ENCODE results near the gene XG.

DNA sequence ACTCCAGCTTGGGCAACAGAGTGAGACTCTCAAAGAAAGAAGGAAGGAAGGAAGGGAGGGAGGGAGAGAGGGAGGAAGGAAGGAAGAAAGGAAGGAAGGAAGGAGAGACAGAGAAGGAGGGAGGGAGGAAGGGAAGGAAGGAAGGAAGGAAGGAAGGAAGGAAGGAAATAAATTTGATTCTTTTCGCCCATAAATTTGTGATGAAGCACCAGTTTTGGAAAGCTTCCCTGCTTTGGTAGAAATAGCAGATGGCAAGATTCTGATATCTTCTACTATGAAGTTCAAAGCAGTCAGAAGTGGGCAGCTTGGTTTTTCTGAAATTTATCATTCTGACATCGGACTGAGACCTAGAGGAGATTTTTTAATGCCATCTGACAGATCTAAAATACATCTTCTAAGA is 65.2 kb downstream of the XG start:
- TF ChIP-seq, protein P1, sequence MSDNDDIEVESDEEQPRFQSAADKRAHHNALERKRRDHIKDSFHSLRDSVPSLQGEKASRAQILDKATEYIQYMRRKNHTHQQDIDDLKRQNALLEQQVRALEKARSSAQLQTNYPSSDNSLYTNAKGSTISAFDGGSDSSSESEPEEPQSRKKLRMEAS (IDR thresholded peaks at IDR 0.05; ENCODE audit: low read depth, low read length): no peak
- TF ChIP-seq POLR2A (IDR thresholded peaks at IDR 0.05; ENCODE audit: extremely low read depth, insufficient read length): no peak
- no peak for TF ChIP-seq CTCF (IDR thresholded peaks at IDR 0.05; ENCODE audit: low read depth, low read length)
